Neural progenitor cell (in vitro differentiated cells): ENCODE measurements around the gene KIFBP. TPM values are rescaled to one million over a fixed set of nuclear protein-coding genes. Genes with fewer than 3 reads are reported as not detected.

ENCODE experiments used
- DNase-seq: peaks from one replicate; pipeline ENCODE4 v3.0.0-alpha.2; 2016; ENCODE audit warnings: low spot score
- H2AFZ ChIP-seq: fragments of 200-600 bp; sonication (generic); replicated peaks from 2 replicates; pipeline ENCODE4 v1.6.1; 2016; ENCODE audit warnings: antibody characterized with exemption
- H3F3A ChIP-seq: fragments of 200-600 bp; sonication (generic); 2 replicates; pipeline ENCODE4 v1.6.1; 2016; ENCODE audit warnings: antibody characterized with exemption, low read depth
- H3K27ac ChIP-seq: fragments of 200-600 bp; sonication (generic); 2 replicates; pipeline ENCODE4 v1.5.1; 2016; ENCODE audit warnings: mild to moderate bottlenecking
- H3K27me3 ChIP-seq: fragments of 200-600 bp; sonication (generic); 2 replicates; pipeline ENCODE4 v1.6.1; 2016; ENCODE audit warnings: mild to moderate bottlenecking, moderate library complexity
- H3K36me3 ChIP-seq: fragments of 200-600 bp; sonication (generic); 2 replicates; pipeline ENCODE4 v1.5.1; 2016
- H3K4me1 ChIP-seq: fragments of 200-600 bp; sonication (generic); 2 replicates; pipeline ENCODE4 v1.6.1; 2016; ENCODE audit warnings: mixed run types
- H3K4me2 ChIP-seq: fragments of 200-600 bp; sonication (generic); 2 replicates; pipeline ENCODE4 v1.6.1; 2016
- H3K4me3 ChIP-seq: fragments of 200-600 bp; sonication (generic); 2 replicates; pipeline ENCODE4 v1.5.1; 2016
- H3K79me2 ChIP-seq: fragments of 200-600 bp; sonication (generic); 2 replicates; pipeline ENCODE4 v1.6.1; 2016; ENCODE audit warnings: low read depth
- H3K9ac ChIP-seq: fragments of 200-600 bp; sonication (generic); 2 replicates; pipeline ENCODE4 v1.6.1; 2016
- H3K9me3 ChIP-seq: fragments of 200-600 bp; sonication (generic); 2 replicates; pipeline ENCODE4 v1.5.1; 2016; ENCODE audit warnings: low read depth
- H4K20me1 ChIP-seq: fragments of 200-600 bp; sonication (generic); 2 replicates; pipeline ENCODE4 v1.6.1; 2016; ENCODE audit warnings: low read depth
- H3K27ac Mint-ChIP-seq: 3 replicates; pipeline ENCODE4 v1.8.0; 2021; ENCODE audit warnings: mixed read lengths
- H3K27me3 Mint-ChIP-seq: 2 replicates; pipeline ENCODE4 v1.8.0; 2022; ENCODE audit warnings: low read depth, mild to moderate bottlenecking, inconsistent platforms, moderate library complexity, mixed read lengths; ENCODE audit not compliant: insufficient read depth
- H3K36me3 Mint-ChIP-seq: 3 replicates; pipeline ENCODE4 v1.8.0; 2021; ENCODE audit warnings: mixed read lengths
- H3K4me1 Mint-ChIP-seq: 3 replicates; pipeline ENCODE4 v1.8.0; 2021; ENCODE audit warnings: mixed read lengths
- H3K4me3 Mint-ChIP-seq: 3 replicates; pipeline ENCODE4 v1.8.0; 2021; ENCODE audit warnings: mild to moderate bottlenecking, moderate library complexity, mixed read lengths
- H3K9me3 Mint-ChIP-seq: 3 replicates; pipeline ENCODE4 v1.8.0; 2020; ENCODE audit warnings: mixed read lengths
- CTCF ChIP-seq: fragments of 200-600 bp; sonication (generic); IDR thresholded peaks from 2 replicates; pipeline ENCODE4 v1.5.1; 2017; ENCODE audit warnings: antibody characterized with exemption, mild to moderate bottlenecking
- EZH2 ChIP-seq: fragments of 200-600 bp; sonication (generic); IDR thresholded peaks from 2 replicates; pipeline ENCODE4 v1.6.1; 2017; ENCODE audit warnings: antibody characterized with exemption, mild to moderate bottlenecking, moderate library complexity
- EZH2phosphoT487 ChIP-seq: fragments of 200-600 bp; sonication (generic); IDR thresholded peaks from 2 replicates; pipeline ENCODE4 v1.6.1; 2017; ENCODE audit warnings: antibody characterized with exemption
- total RNA-seq: library from RNA; depleted of rRNA; stranded (reverse); fragments of >200 nt; gene quantifications from 2 replicates; pipeline ENCODE4 v1.2.3, GENCODE V29; 2015; ENCODE audit warnings: low replicate concordance

The KIFBP gene
- total RNA-seq, 1 donor from 2014 or later, result 44.9 TPM

GRCh38 chr10:69049566-69049961 is 61.0 kb downstream of the KIFBP start:
- H4K20me1 ChIP-seq, result no peaks in the 10 kb centered on the region
- Mint-ChIP-seq H3K9me3 (no peaks in the 10 kb centered on the region), H3K27me3 (peaks cover 2% of the 10 kb centered on the region), H3K4me1 (peaks cover 8% of the 10 kb centered on the region), H3K36me3 (no peaks in the 10 kb centered on the region), H3K27ac (no peak overlapping the region), H3K4me3 (no peak overlapping the region)
- H3K79me2 ChIP-seq, result no peaks in the 10 kb centered on the region
- H3K9ac ChIP-seq, result no peak overlapping the region
- peaks cover 6% of the 10 kb centered on the region for H3K4me1 ChIP-seq
- H3F3A ChIP-seq, result no peaks in the 10 kb centered on the region
- H3K9me3 ChIP-seq, result no peaks in the 10 kb centered on the region
- no peaks in the 10 kb centered on the region for H3K27me3 ChIP-seq
- H3K4me2 ChIP-seq, result no peak overlapping the region
- no peak overlapping the region for H3K27ac ChIP-seq
- H3K4me3 ChIP-seq, result no peak overlapping the region
- no peak for DNase-seq
- H2AFZ ChIP-seq, result no peak overlapping the region
- no peaks in the 10 kb centered on the region for H3K36me3 ChIP-seq
- TF ChIP-seq CTCF, result no peak
- no peak for TF ChIP-seq EZH2
- no peak for TF ChIP-seq EZH2phosphoT487

- no peaks in the 10 kb centered on the region for H4K20me1 ChIP-seq
- H3K79me2 ChIP-seq, result no peaks in the 10 kb centered on the region
- peaks cover 6% of the 10 kb centered on the region for H3K4me1 ChIP-seq
- Mint-ChIP-seq H3K36me3 (no peaks in the 10 kb centered on the region), H3K4me1 (peaks cover 10% of the 10 kb centered on the region), H3K4me3 (no peak overlapping the region), H3K27ac (no peak overlapping the region), H3K27me3 (peaks cover 4% of the 10 kb centered on the region), H3K9me3 (no peaks in the 10 kb centered on the region)
- H3F3A ChIP-seq, result no peaks in the 10 kb centered on the region
- no peaks in the 10 kb centered on the region for H3K9me3 ChIP-seq
- no peaks in the 10 kb centered on the region for H3K27me3 ChIP-seq
- DNase-seq, result no peak
- no peak overlapping the region for H3K4me2 ChIP-seq
- no peaks in the 10 kb centered on the region for H3K36me3 ChIP-seq
- no peak overlapping the region for H3K9ac ChIP-seq
- H3K27ac ChIP-seq, result no peak overlapping the region
- H3K4me3 ChIP-seq, result no peak overlapping the region
- TF ChIP-seq EZH2phosphoT487 (no peak), CTCF (no peak), EZH2 (no peak)
- H2AFZ ChIP-seq, result no peak overlapping the region
Observed at GRCh38 chr10:69051303-69051702, 62.7 kb downstream of the KIFBP start.

- no peaks in the 10 kb centered on the region for H3K9me3 Mint-ChIP-seq
- no peak overlapping the region for H2AFZ ChIP-seq
Observed at GRCh38 chr10:69051710-69052487, 63.3 kb downstream of the KIFBP start.

More at GRCh38 chr10:69051710-69052487, 63.3 kb downstream of the KIFBP start:
- Histone ChIP-seq H3K79me2 (no peaks in the 10 kb centered on the region), H4K20me1 (no peaks in the 10 kb centered on the region), H3K27me3 (no peaks in the 10 kb centered on the region), H3K27ac (no peak overlapping the region), H3K9me3 (no peaks in the 10 kb centered on the region), H3K4me2 (no peak overlapping the region), H3K9ac (no peak overlapping the region), H3F3A (no peaks in the 10 kb centered on the region), H3K4me1 (peaks cover 9% of the 10 kb centered on the region), H3K36me3 (no peaks in the 10 kb centered on the region), H3K4me3 (no peak overlapping the region)
- Mint-ChIP-seq H3K27ac (peak overlapping the region; percentile 7), H3K4me3 (no peak overlapping the region), H3K4me1 (peaks cover 12% of the 10 kb centered on the region), H3K27me3 (peaks cover 4% of the 10 kb centered on the region), H3K36me3 (no peaks in the 10 kb centered on the region)
- no peak for TF ChIP-seq CTCF
- TF ChIP-seq EZH2phosphoT487, result no peak
- TF ChIP-seq EZH2, result no peak
- peak; percentile 65 for DNase-seq
